KG1 (cell line): ENCODE results near the gene SND1.

ENCODE experiments used
- DNase-seq: peaks from one replicate; lab custom pipeline; 2025; lab: John Stamatoyannopoulos, UW

The SND1 gene

DNA sequence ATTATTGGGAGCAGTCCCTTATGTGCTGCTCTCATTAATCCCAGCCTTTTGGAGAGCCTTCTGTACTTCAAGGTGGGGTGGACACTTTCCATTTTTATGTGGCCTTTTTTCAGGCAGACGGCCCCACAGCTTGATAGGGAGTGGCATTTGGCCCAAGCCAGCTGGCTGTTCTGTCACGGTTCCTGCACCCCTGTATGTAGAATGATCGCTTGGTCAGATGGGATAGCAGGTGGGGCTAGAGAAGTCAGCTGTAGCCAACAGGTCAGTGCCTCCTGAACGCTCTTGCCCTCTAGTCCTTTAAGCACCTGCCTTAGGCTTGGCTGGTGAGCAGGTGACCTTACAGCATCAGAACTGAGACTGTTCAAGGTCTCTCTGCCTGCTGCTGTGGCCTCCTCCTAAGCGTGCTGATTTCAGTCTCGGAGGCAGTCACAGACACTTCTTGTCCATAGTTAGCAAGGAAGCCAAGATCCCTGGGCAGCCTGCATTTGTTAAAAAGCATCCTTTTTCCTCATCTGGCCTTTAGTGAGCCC is 283.9 kb downstream of the SND1 start:
- DNase-seq, result no peak

DNA sequence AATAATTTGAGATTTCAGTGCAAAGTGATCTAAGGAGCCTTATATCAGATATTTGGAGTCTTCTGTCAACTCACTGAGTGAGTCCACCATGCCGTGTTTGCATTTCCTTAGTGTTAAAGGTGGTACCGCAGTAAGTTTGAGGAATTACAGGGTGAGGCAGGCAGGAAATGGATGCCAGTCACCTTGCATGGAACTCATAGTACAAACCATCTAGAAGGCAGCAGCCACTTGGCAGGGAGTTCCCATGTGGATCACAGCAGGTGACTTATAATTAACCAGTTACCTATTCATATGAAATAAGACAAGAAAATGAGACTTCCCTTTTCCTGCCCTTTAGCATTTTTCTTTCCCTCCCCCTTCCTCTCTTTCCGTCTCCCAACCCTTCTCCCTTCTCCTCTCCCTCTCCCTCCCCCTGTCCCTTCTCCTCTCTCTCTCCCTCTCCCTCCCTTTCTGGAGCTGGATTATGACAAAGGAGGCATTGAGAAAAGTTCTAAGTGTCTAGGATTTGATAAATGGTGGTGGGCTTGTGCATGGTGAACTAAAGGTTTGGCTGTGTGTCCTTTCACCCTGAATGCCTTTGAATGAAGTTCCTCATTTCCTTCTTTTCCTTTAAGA is 285.2 kb downstream of the SND1 start:
- DNase-seq, result no peak

DNA sequence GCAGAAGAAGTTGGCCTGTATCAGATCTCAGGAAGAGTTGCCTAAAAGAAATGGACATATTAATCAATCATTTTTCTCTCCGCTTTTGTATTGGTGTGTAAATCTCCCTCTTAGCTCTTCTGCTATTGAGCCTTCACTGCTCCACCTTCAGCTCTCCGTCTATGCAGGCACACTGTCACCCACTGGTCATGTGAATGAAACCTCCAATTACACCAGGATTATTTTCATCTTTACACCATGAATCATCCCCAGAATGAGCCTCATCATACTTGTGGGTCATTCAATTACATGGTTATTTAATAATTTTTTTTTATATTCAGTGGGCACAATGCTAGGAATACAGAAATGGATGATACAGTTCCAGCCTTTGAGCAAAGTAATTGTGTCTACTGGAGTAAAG is 286.6 kb downstream of the SND1 start:
- no peak for DNase-seq

DNA sequence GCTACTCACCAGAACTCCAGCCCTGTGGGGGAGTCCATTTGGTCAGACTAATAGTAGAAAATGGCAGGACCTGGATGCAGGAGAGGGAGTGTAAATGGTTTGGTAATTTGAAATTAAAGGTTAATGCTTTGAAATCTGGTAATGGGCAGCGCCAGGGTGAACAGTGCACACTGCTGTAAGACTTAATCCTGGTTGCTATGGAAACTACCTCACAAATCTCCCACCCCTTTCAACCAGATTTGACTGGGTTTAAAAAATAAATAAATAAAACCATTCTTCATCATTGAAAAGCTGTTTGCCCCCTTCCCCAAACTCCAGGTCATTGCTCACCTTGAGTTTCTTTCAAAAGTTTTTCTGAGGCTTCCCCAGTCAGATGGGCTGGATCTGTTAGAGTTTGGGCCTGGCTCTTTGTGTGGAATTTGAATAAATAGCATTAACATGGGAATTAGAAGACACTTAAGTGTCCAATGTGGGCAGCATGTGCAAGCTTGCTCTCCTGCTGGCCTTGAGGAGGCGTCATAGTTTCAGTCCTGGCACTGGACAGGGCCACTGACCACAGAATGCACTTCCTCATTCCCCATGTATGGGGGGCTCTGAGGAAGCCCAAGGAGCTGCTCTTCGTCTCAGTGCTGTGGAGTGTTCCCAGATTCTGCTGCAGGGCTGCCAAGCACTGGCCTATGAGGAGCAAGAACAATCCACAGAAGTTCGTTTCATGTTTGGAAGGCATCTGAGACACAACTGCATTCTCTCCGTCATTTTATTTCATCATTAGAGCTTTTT is 288.6 kb downstream of the SND1 start:
- no peak for DNase-seq

DNA sequence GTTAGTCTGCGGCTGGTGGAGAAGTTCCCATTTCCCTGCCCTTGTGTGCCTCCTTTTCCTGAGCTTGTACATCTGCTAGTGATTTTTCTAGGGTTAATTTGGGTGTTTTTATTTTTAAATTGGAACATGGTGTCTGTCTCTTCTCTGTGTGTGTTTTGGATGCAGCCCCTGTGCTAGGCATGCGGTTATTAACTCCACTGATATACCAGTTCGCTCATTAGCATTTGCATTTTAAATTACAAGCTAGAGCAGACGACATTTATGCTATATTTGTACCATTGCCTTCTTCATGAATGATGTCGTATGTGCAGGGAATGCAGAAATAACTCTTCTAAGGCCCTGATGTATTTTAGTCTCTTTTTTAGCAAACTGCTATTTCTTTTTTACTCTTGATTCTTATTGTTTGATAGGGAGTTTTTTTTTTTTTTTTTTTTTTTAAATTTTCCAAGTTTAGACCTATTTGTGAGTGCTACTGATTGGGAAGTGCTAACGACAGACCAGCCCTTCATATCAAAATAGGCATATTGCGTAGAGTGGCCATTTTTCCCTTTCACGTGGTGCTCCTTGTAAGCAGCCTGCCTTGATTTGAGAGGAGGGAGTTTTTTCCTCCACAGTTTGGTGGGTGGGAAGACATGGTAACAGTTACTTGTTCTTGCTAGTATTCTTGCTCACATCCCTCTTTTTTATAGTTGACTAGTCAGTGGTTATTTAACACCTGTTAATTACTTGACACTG is 289.6 kb downstream of the SND1 start:
- DNase-seq, result no peak

DNA sequence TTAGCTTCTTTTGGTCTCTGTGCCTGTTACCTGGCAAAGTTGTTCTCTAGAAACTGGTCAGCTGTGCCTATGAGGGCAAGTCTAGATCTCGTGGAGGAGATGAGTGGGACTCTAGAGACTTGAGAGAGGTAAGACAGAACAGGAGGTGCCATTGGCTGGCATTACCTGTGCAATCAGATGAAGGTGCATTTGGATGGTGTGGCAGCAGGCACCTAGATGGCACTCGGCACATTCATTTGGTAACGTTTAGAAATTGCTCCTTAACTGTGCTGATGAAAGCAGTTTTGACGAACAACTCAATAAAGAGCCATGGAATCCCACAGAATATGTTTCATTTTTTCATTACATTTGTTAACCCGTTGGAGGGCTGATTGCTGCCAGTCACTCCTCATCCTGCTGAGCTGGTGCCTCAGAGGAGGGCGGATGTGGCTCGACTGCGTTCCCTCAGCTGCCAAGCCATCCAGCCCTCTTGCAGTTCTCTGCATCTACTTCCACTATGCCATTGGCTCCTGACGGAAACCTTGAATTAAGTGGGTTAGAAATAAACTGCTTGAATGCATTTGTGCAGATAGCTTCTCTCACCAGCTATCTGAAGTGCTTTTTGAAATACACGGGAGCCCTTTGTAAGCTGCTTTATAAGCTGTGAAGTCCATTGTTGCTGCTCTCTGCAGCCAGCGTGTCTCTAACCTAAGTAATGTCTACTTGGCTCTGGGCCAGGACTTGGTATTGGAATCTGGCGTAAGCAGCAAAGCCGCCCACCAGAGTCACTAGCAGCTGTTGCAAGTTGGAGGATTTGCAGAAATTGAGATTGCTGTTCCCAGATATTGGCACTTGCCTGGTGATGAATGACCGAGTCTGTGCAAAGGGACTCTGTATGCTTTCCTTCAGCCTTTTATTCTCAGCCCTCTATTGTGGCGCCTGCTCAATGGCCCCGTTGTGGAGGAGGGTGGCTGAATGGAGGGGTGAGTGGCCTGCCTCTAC is 291.8 kb downstream of the SND1 start:
- no peak for DNase-seq

DNA sequence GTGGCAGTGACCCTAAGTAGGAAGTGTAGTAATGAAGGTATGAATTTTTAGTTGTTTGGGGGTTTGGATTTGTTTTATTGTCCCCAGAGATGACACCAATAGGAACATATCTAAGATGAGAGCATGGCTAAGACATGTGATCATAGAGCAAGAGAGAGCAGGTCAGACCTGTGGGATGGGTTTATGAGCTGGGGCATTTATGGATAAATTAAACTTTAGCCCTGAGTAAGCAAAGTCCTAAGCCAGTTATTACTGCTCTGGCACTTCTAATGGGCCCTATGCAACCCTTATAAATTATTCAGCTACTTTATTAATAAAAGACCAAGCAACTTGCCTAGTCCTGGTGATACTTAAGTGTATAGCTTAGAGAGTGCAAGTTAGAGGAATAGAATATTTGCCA is 294.1 kb downstream of the SND1 start:
- DNase-seq, result no peak

DNA sequence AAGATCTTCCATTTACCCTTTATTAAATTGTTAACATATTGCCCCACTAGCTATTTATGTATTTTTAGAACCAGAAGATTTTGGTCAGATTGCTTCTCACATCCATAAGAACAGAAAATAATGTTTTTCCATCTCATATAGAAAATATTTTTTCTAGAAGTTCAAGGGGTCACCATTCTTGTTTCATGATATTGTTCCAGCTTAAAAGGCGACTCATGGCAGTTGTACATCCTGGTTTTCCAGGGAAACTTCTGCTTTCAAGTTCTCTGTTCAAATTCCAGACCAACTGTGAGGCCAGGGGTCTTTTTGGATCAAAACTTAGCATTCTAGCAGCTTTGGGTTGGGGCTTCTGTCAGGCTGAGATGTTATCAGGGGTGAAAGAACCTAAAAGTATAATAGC is 294.9 kb downstream of the SND1 start:
- DNase-seq, result no peak

DNA sequence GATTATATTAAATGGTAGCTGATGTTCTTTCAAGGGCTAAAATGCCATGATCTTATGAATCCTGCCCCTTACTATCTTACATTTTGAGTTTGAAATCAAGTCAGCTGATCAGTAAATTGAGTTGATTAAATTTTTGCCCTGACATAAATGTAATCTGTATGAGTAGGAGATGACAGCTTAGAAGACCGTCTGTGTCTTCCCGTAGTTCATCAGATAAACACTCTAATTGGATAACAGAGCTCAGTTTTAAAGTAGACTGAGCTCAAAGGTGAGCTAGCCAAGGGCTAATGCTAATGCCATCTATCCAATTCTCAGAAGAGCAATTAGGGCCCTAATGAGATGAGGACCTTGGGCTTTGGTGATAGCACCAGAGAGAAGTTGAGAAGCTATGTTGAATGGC is 296.3 kb downstream of the SND1 start:
- DNase-seq, result no peak

DNA sequence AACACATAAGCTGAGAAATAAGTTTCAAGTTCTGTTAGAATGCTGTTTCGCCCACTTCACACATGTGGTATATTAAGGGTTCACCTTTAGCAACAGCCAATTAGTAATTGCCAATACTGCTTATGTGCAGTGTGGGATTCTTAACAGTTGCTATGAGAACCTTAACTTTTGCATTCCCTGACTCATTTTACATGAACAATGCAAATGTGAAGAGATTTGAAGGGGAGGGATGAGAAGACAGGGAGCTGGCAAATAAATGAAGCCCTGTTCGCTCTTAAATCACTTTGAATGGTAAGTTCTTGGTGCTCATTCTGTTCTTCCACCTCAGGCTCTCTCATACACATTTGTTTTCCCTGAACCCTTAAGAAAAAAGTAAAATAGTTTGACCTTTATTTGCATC is 296.9 kb downstream of the SND1 start:
- no peak for DNase-seq

DNA sequence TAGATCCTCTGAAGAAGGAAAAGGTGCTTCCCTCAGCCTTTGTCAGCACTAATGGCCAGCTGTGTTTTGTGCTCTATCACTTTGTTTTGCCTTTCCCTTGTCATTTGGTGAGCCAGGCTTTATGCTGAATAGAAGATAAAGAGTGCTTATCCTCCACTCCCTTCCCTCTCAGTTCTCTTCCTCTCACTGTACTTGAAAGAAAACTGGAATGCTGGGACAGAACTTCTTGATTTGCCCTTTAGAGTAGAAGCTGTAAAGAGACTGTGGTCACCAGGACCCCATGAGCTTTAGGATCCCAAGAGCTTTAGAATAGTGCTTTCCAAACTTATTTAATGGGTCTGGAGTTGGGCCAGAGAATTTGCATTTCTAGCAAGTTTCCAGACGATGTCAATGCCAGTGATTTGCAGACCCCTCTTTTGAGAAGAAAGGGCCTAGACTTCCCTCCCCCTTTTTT is 297.8 kb downstream of the SND1 start:
- no peak for DNase-seq

DNA sequence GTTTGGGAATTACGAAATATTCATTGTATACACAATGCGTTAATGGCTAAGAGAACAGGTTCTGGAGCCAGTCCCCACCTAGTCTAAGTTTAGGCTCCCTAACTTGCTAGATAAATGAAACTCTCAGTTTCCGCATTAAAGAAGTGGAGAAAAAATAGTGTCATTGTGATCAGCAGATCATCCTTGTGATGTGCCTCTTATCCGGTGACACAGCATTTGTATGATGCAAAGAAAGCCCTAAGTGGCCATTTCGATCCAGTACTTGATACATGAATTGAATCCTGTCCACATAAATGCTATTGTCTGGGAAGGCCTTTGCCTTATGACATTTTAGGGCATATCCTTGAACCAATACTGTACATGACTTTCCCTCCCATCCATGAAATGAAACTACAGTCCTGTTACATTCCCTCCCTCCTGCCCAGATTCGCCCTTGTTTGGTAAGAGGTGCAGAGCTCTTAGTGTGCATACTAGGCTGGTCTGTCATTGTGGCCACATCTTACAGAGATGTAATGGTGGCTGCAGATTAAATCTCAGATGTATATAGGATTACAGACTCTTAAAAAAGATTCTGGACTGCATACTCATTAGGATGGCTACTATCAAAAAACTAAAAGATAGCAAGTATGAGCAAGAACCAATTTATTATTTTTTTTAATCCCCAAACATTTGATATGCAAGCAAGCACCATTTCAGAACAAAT is 298.4 kb downstream of the SND1 start:
- DNase-seq, result no peak

DNA sequence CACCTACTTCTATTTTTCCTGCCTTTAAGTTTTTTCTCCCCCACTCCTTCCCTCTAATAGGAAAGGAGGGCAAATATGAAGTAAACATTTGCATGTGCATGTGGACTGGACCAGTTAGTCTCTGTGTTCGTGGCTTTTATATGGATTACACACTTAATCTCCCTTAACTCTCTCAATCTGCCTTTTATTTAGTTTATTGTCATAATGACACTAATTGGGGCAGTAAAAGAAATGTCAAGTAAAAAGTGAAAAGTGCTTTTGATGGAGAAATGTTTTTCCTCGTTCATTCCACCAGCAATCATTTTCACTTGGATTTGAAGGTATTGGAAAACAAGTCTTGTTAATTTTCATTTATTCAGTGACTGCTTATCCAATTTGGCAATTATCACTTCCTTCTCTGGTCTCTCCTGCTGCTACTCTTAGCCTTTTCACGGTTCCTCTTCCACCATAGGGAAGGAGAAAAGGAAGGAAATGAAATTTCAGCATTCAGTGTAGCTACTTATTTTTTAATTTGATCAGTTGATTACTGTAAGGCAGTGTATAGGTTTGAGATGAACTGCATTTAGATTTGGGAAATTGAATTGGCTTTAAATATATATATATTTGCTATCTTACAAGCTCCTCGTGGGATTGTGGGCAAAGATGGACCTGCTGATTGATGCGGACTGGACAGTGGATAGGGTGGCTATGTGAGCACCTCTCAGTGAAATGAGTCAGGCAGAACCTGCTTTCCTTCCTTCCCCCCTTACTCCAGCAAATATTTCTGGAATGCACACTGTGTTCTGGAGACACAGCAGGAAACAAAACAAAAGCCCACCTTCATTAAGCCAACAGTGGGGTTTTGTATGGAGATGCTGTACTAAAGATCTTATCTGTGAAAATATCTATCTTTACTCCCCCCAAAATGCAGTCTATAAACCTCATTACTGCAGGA is 301.7 kb downstream of the SND1 start:
- no peak for DNase-seq

DNA sequence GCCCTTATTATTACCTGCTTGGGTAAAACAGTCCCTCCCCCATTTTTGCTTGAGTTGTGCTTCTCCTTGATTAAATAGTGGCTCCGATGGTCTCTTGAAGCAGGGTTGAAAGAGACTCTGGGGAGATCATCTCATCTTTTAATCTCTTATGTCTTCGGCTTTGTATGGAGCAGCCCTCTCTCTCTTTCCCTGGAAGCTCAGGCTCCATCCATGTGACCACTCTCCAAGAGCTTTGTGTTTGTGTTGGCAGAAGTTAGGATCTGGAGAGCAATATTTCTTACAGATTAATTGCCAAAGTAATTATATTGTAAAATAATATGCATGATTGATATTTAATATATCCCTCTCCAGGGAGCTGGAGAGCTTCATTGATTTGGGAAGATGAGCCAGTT is 302.4 kb downstream of the SND1 start:
- DNase-seq, result no peak

DNA sequence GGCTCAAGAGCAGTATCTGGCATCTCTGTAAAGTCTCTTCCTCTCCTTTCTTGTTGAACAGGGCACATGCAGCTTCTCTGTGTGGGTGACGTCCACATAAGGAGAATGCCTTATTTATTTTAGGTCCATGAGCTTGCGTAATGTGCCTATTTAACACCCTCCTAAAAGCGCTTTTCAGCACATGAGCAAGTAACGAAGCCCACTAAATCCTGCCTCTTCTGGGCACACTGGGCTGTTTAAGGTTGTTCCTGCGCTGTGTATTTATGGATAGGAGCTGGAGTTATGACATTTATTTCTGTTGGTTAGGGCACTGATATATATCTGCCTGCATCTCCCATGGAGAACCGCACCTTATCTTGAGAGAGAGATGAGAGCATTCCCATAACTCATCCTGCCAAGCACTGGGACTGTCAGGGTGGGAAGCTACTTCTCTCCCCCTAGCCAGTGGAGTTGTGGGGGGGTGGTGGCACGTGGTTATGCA is 303.1 kb downstream of the SND1 start:
- DNase-seq, result no peak

DNA sequence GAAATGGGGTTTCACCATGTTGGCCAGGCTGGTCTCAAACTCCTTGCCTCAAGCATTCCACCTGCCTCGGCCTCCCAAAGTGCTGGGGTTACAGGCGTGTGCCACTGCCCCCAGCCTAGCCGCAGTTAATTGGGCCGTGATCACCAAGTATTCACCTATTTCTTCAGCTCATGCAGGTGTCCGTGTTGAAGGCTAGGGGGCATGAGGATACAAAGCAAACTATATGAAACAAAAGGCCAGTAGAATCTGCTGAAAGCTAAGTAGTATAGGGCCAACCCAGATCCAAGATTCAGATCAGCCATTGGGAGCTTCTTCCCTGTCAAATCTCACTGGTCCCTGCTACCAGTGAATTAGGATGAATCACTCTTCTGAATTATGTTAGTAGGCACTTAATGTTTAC is 305.9 kb downstream of the SND1 start:
- no peak for DNase-seq

DNA sequence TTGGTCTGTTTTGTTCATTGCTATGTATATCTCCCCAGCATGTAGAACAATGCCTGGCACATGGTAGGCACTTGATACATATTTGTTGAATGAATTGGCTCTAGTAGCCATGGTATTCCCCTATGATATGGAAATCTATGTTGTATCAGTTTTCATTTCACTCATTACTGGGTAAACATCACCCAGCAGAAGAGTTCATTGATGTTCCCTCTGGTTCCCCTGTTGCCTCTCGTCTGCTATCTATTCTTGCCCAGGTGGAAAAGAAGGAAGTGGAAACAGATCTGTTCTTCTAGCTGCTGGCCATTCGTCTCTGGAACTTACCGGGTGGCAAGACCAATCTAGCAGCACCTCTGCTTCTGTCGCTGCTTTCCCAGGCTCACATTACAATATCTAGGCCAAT is 307.8 kb downstream of the SND1 start:
- DNase-seq, result no peak

DNA sequence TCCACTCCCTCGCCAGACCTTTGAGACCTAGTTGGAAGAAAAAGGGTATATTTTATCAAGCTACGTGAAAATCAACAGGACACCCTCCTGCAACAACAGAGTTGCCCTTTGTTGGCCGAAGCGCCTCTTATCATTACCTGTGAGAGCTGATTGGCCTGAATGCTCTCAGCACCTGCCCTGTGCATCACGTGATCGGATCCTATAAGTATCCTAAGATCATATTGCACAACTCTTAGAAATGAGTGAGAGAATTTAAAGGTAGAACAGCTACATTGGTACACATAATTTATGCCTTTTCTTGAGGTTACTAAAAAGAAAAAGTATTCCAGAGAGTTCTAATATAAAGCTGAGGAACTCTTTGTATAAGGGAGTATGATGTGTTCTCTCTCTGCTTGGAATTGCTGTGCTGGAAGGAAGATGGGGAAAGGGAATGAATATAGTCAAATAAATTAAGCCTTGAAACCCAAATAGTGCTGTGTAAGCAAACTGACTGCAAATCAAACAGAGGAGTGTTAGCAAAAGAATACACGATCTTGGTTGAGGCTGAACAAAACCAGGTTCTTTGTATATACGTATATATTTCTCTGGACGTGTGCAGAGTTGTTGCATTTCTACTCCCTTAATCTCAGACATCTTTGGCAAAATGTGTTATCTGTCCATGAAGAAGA is 309.9 kb downstream of the SND1 start:
- no peak for DNase-seq
